Neural cell (in vitro differentiated cells): ENCODE measurements around the gene NBEAL1. TPM values are rescaled to one million over a fixed set of nuclear protein-coding genes. Genes with fewer than 3 reads are reported as not detected.

Source experiments
- H2AFZ ChIP-seq: fragments of 200-600, 300-800 bp; sonication (generic), shearing (Covaris generic); 2 replicates; pipeline ENCODE4 v1.6.0; 2014; ENCODE audit warnings: low read depth, mild to moderate bottlenecking, antibody characterized with exemption, low read length, moderate library complexity
- H3F3A ChIP-seq: fragments of 200-600 bp; shearing (Covaris generic); 2 replicates; pipeline ENCODE4 v1.6.1; 2016; ENCODE audit warnings: mild to moderate bottlenecking, moderate library complexity, mixed read lengths, antibody characterized with exemption, low read length; ENCODE audit not compliant: insufficient read depth, poor library complexity, severe bottlenecking
- H3K27ac ChIP-seq: fragments of 200-600, 300-800 bp; sonication (generic), shearing (Covaris generic); 2 replicates; pipeline ENCODE4 v1.5.1; 2014; ENCODE audit warnings: mild to moderate bottlenecking, low read length, moderate library complexity
- H3K27me3 ChIP-seq: fragments of 300-800, 200-600 bp; sonication (generic), shearing (Covaris generic); 2 replicates; pipeline ENCODE4 v1.6.0; 2014; ENCODE audit warnings: mild to moderate bottlenecking, low read depth, low read length, moderate library complexity; ENCODE audit not compliant: insufficient read depth
- H3K36me3 ChIP-seq: fragments of 300-800, 200-600 bp; sonication (generic), shearing (Covaris generic); 2 replicates; pipeline ENCODE4 v1.5.1; 2014; ENCODE audit warnings: mild to moderate bottlenecking, antibody characterized with exemption, low read length, moderate library complexity; ENCODE audit not compliant: insufficient read depth
- H3K4me2 ChIP-seq: fragments of 300-800, 200-600 bp; sonication (generic), shearing (Covaris generic); 2 replicates; pipeline ENCODE4 v1.6.0; 2014; ENCODE audit warnings: mild to moderate bottlenecking, low read length
- H3K4me3 ChIP-seq: fragments of 300-800, 200-600 bp; sonication (generic), shearing (Covaris generic); 2 replicates; pipeline ENCODE4 v1.5.1; 2014; ENCODE audit warnings: mild to moderate bottlenecking, low read length, moderate library complexity
- H3K79me2 ChIP-seq: fragments of 200-600 bp; shearing (Covaris generic); replicated peaks from 2 replicates; pipeline ENCODE4 v1.6.0; 2014; ENCODE audit warnings: mild to moderate bottlenecking, low read length, moderate library complexity; ENCODE audit not compliant: insufficient read depth
- H3K9ac ChIP-seq: fragments of 300-800, 200-600 bp; sonication (generic), shearing (Covaris generic); 2 replicates; pipeline ENCODE4 v1.6.1; 2016; ENCODE audit warnings: mild to moderate bottlenecking, low read length, mixed read lengths
- H3K9me2 ChIP-seq: fragments of 200-600 bp; shearing (Covaris generic); 2 replicates; pipeline ENCODE4 v1.6.1; 2016; ENCODE audit warnings: mild to moderate bottlenecking, low read length, mixed read lengths; ENCODE audit not compliant: insufficient read depth
- H3K9me3 ChIP-seq: fragments of 200-600, 300-800 bp; sonication (generic), shearing (Covaris generic); 2 replicates; pipeline ENCODE4 v1.6.1; 2016; ENCODE audit warnings: mild to moderate bottlenecking, mixed run types, low read length, moderate library complexity, mixed read lengths
- H4K20me1 ChIP-seq: fragments of 200-600 bp; shearing (Covaris generic); 2 replicates; pipeline ENCODE4 v1.6.1; 2016; ENCODE audit warnings: mild to moderate bottlenecking, mixed run types; ENCODE audit not compliant: insufficient read depth
- EP300 ChIP-seq: fragments of 450-650 bp; conservative IDR thresholded peaks from 2 replicates; pipeline ENCODE4 v1.6.1; 2014; ENCODE audit warnings: antibody characterized with exemption, mild to moderate bottlenecking, moderate library complexity; ENCODE audit not compliant: poor library complexity, severe bottlenecking
- EZH2 ChIP-seq: fragments of 200-600, 300-800 bp; shearing (Covaris generic), sonication (generic); IDR thresholded peaks from 2 replicates; pipeline ENCODE4 v1.6.1; 2014; ENCODE audit warnings: antibody characterized with exemption, low read length, borderline replicate concordance, mild to moderate bottlenecking; ENCODE audit not compliant: insufficient read depth, poor library complexity, severe bottlenecking
- MXI1 ChIP-seq: fragments of 450-650 bp; conservative IDR thresholded peaks from 2 replicates; pipeline ENCODE4 v1.6.1; 2014; ENCODE audit warnings: antibody characterized with exemption, mild to moderate bottlenecking; ENCODE audit not compliant: poor library complexity, severe bottlenecking
- POLR2AphosphoS5 ChIP-seq: IDR thresholded peaks from 2 replicates; pipeline ENCODE4 v1.6.1; 2012
- RAD21 ChIP-seq: fragments of 450-650 bp; conservative IDR thresholded peaks from 2 replicates; pipeline ENCODE4 v1.6.1; 2014; ENCODE audit warnings: antibody characterized with exemption, mild to moderate bottlenecking, moderate library complexity
- SMC3 ChIP-seq: fragments of 450-650 bp; conservative IDR thresholded peaks from 2 replicates; pipeline ENCODE4 v1.6.1; 2014; ENCODE audit warnings: antibody characterized with exemption, mild to moderate bottlenecking, moderate library complexity; ENCODE audit not compliant: poor library complexity
- TAF1 ChIP-seq: IDR thresholded peaks from 2 replicates; pipeline ENCODE4 v1.6.1; 2012; ENCODE audit warnings: low read depth
- polyA plus RNA-seq: library from polyadenylated mRNA; depleted of rRNA; stranded (reverse); fragments of >200 nt; gene quantifications from 2 replicates; pipeline ENCODE4 v1.2.3, GENCODE V29; 2014
- TF ChIP-seq, protein P1 (sequence below): IDR thresholded peaks from 2 replicates; pipeline ENCODE4 v1.6.1; 2012; ENCODE audit warnings: borderline replicate concordance
- TF ChIP-seq, protein P2 (sequence below): fragments of 450-650 bp; IDR thresholded peaks from 2 replicates; pipeline ENCODE4 v1.5.1; 2014; ENCODE audit warnings: antibody characterized with exemption, mild to moderate bottlenecking, moderate library complexity; ENCODE audit not compliant: poor library complexity, severe bottlenecking

The NBEAL1 gene
- polyA plus RNA-seq, 1 donor from 2014 or later = 7.9 TPM

DNA sequence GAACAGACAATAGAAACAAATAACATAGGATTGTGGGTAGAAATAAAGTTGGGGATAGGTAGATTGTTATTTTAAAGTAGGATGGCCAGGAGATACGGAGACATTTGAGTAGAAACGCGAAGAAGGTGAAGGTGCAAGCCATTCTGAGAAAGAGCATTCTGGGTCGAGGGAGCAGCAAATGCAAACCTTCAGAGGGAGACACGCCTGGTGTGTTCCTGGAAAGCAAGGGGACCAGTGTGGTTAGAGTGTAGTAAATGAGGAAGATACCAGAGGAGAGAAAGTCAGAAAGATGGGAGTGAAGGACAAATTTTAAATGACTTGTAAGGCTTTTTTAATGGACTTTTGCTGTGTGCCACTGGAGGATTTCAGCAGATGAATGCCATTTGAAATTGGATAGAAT lies 225.8 kb downstream of the NBEAL1 start:
- H3K27me3 ChIP-seq = no peaks in the 10 kb centered on the region
- H3K4me2 ChIP-seq = peak overlapping the region; percentile 41
- H3K27ac ChIP-seq = no peak overlapping the region
- no peak overlapping the region for H3K9ac ChIP-seq
- H3K79me2 ChIP-seq = peaks cover 16% of the 10 kb centered on the region
- H3F3A ChIP-seq = no peaks in the 10 kb centered on the region
- no peaks in the 10 kb centered on the region for H3K36me3 ChIP-seq
- TF ChIP-seq EZH2 = no peak
- no peak for TF ChIP-seq TAF1
- no peaks in the 10 kb centered on the region for H3K9me3 ChIP-seq
- no peaks in the 10 kb centered on the region for H3K9me2 ChIP-seq
- peak overlapping the region; percentile 73 for H3K4me3 ChIP-seq
- no peak overlapping the region for H2AFZ ChIP-seq
- H4K20me1 ChIP-seq = no peaks in the 10 kb centered on the region

GRCh38 chr2:203242518-203242917 lies 227.8 kb downstream of the NBEAL1 start:
- H3K27me3 ChIP-seq = no peaks in the 10 kb centered on the region
- no peak overlapping the region for H3K4me2 ChIP-seq
- H3K9me3 ChIP-seq = no peaks in the 10 kb centered on the region
- H3K36me3 ChIP-seq = no peaks in the 10 kb centered on the region
- H3K9ac ChIP-seq = no peak overlapping the region
- no peaks in the 10 kb centered on the region for H3F3A ChIP-seq
- peaks cover 16% of the 10 kb centered on the region for H3K79me2 ChIP-seq
- no peak for TF ChIP-seq POLR2AphosphoS5
- no peak overlapping the region for H2AFZ ChIP-seq
- H3K9me2 ChIP-seq = no peaks in the 10 kb centered on the region
- H4K20me1 ChIP-seq = no peaks in the 10 kb centered on the region
- H3K27ac ChIP-seq = no peak overlapping the region
- no peak overlapping the region for H3K4me3 ChIP-seq

GRCh38 chr2:203246646-203247045 lies 232.0 kb downstream of the NBEAL1 start:
- H3K79me2 ChIP-seq = no peaks in the 10 kb centered on the region
- no peaks in the 10 kb centered on the region for H3K9me3 ChIP-seq
- no peak overlapping the region for H3K4me2 ChIP-seq

More at GRCh38 chr2:203246646-203247045, 232.0 kb downstream of the NBEAL1 start:
- no peak overlapping the region for H3K9ac ChIP-seq
- H3K9me2 ChIP-seq = no peaks in the 10 kb centered on the region
- H4K20me1 ChIP-seq = no peaks in the 10 kb centered on the region
- no peaks in the 10 kb centered on the region for H3K36me3 ChIP-seq
- no peak overlapping the region for H3K4me3 ChIP-seq
- H3F3A ChIP-seq = no peaks in the 10 kb centered on the region
- H3K27ac ChIP-seq = no peak overlapping the region
- H3K27me3 ChIP-seq = no peaks in the 10 kb centered on the region
- no peak overlapping the region for H2AFZ ChIP-seq
- TF ChIP-seq TAF1 = no peak
- no peak for TF ChIP-seq EZH2
- TF ChIP-seq EP300 = no peak
- TF ChIP-seq POLR2AphosphoS5 = no peak
- TF ChIP-seq RAD21 = no peak
- TF ChIP-seq, protein P1, sequence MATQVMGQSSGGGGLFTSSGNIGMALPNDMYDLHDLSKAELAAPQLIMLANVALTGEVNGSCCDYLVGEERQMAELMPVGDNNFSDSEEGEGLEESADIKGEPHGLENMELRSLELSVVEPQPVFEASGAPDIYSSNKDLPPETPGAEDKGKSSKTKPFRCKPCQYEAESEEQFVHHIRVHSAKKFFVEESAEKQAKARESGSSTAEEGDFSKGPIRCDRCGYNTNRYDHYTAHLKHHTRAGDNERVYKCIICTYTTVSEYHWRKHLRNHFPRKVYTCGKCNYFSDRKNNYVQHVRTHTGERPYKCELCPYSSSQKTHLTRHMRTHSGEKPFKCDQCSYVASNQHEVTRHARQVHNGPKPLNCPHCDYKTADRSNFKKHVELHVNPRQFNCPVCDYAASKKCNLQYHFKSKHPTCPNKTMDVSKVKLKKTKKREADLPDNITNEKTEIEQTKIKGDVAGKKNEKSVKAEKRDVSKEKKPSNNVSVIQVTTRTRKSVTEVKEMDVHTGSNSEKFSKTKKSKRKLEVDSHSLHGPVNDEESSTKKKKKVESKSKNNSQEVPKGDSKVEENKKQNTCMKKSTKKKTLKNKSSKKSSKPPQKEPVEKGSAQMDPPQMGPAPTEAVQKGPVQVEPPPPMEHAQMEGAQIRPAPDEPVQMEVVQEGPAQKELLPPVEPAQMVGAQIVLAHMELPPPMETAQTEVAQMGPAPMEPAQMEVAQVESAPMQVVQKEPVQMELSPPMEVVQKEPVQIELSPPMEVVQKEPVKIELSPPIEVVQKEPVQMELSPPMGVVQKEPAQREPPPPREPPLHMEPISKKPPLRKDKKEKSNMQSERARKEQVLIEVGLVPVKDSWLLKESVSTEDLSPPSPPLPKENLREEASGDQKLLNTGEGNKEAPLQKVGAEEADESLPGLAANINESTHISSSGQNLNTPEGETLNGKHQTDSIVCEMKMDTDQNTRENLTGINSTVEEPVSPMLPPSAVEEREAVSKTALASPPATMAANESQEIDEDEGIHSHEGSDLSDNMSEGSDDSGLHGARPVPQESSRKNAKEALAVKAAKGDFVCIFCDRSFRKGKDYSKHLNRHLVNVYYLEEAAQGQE = no peak
- TF ChIP-seq MXI1 = no peak
- TF ChIP-seq, protein P2, sequence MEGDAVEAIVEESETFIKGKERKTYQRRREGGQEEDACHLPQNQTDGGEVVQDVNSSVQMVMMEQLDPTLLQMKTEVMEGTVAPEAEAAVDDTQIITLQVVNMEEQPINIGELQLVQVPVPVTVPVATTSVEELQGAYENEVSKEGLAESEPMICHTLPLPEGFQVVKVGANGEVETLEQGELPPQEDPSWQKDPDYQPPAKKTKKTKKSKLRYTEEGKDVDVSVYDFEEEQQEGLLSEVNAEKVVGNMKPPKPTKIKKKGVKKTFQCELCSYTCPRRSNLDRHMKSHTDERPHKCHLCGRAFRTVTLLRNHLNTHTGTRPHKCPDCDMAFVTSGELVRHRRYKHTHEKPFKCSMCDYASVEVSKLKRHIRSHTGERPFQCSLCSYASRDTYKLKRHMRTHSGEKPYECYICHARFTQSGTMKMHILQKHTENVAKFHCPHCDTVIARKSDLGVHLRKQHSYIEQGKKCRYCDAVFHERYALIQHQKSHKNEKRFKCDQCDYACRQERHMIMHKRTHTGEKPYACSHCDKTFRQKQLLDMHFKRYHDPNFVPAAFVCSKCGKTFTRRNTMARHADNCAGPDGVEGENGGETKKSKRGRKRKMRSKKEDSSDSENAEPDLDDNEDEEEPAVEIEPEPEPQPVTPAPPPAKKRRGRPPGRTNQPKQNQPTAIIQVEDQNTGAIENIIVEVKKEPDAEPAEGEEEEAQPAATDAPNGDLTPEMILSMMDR = no peak
- TF ChIP-seq SMC3 = no peak
